HG03139 (cell line): ENCODE measurements around the gene RHEBL1.

Experiments used
- ATAC-seq: cut with Tn5 transposase; IDR thresholded peaks from one replicate; pipeline ENCODE4 v1.9.1; 2021; ENCODE audit not compliant: unreplicated experiment

RHEBL1 gene

DNA sequence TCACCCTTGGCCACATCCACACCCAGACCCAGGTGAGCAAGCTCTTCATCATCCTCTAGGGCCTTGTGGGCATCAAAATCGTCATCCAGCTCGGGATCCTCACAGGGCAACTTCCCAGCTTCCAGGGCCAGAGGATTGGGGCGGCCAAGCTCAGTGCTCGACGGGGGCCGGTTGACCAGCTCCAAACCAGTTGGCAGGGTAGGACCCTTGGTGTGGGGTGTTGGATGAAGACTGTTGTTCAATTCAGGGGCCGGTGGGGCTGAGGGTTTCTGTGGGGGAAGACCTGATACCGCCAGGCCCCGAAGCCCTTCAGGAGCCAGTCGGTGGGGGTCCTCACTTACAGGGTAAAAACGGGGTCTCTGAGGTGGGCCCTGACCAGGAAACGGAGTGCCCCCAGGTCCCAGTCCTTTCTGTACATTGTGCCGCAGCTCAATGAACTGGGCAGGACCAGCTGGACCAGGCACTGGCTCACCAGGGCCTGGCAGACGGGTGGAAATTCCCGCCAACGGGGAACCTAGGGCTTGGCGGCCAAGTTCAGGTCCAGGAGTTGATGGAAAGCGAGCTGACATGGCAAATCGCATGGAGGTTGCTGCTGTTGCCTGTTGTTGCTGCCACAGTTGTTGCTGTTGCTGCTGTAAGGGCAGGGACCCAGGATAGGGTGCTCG, 31.4 kb downstream of the RHEBL1 start:
- ATAC-seq: no peak

DNA sequence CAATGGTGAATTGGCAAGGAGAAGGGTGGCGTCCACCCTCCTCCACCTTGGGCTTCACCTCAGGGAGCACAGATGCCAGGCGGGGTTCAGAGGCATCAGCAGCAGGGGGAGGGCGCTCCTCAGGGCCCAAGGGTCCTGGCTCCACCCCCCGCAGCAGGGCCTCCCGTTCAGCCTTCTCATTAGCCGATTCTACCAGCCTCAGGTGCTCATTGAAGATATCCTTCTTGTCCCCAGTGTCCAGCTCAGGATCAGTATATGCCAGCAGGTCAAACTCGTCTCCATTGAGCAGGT, 31.9 kb downstream of the RHEBL1 start:
- ATAC-seq: no peak

DNA sequence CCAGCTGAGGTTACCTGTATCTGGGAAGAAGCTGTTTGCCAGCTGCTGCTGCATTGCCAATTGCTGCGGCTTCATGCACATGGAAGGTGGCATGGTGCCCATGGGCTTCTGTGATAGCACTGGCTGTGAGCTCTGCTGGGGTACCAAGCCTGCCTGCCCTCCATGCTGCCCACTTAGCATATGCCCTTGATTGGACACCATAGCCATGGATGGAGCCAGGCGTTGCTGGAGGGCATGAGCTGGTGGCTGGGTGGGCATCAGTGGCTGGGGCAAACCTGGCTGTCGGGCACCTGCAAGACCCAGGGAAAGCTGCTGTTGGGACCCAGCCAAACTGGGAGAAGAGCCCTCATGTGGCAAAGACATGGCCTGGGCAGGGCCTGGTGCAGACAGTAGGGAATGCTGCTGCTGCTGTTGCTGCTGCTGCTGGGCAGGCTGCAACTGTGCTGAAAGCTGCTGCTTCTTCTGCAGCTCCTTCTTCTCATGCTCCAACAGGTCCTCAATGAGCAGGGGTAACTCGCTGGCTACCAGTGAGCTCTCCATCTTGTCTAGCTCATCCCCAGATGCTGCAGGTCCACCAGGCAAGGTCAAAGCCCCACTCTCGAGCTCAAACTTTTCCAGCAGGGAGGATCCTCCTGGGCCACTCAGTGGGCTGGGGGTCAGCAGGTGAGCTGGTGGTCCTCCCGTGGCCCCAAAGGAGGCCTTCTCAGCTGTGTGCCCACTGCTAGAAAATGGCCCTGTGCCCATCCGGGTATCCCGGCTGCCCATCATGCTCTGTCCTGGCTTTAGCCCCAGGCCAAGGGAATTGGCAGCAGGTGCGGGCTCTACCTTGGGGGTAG, 32.5 kb downstream of the RHEBL1 start:
- no peak for ATAC-seq

DNA sequence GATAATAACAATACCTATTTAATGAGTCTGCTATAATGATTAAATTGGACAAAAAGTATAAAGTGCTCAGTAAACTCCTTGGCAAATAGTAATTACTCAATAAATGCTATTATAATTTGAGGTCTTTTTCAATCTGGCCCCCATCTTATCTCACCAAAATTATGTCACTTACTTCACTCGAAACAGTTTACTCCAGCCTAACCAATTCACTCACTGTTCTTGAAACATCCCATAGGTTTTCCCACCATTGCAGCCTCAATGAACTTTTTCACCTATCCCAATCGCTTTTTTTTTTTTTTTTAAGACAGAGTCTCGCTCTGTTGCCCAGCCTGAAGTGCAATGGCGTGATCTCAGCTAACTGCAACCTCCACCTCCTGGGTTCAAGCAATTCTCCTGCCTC, 33.8 kb downstream of the RHEBL1 start:
- no peak for ATAC-seq

DNA sequence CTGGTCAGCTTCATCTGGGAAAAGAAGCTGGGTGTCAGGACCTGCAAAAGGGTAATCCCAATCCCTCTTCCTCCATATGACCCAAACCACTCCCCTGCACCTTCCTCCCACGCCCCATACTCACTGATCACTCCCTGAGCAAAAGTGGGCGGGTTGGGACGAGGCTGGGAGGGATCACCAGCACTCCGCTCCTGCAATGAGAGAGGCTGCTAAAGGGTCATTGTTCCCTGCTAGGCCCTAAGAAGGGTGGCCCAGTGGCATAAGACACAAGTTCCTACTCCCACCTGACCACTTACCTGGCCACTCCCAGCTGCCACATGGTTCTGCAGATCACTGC, 35.5 kb downstream of the RHEBL1 start:
- no peak for ATAC-seq

DNA sequence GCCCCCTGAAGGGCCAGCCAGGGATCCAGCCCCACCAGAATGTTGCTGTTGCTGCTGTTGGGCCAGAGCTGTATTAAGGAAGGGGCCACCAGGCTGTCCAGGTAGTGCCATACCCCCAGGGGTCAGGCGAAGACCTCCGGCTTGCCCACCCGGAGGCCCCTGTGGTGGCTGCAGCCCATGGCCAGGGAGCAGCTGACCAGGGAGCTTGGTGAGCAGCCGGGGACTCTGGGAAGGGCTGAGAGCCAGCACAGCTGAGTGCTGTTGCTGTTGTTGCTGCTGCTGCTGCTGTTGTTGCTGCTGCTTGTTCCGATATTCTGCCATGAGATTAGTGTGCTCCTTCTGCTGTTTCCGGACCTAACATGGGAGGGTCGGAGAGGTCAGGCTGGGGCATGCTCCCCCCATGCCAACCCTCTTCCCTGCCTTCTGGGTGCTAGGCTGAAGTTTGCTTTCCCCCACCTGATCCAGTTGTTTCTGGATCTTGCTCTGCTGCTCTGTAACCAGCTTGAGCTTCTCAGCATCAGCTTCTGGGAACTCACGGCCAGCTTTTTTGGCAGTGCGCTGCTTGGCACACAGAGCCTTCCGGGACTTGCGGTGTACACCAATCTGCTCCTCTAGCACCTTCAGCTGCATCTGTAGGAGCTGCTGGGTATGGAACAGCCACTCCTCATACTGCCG, 36.0 kb downstream of the RHEBL1 start:
- ATAC-seq: no peak

DNA sequence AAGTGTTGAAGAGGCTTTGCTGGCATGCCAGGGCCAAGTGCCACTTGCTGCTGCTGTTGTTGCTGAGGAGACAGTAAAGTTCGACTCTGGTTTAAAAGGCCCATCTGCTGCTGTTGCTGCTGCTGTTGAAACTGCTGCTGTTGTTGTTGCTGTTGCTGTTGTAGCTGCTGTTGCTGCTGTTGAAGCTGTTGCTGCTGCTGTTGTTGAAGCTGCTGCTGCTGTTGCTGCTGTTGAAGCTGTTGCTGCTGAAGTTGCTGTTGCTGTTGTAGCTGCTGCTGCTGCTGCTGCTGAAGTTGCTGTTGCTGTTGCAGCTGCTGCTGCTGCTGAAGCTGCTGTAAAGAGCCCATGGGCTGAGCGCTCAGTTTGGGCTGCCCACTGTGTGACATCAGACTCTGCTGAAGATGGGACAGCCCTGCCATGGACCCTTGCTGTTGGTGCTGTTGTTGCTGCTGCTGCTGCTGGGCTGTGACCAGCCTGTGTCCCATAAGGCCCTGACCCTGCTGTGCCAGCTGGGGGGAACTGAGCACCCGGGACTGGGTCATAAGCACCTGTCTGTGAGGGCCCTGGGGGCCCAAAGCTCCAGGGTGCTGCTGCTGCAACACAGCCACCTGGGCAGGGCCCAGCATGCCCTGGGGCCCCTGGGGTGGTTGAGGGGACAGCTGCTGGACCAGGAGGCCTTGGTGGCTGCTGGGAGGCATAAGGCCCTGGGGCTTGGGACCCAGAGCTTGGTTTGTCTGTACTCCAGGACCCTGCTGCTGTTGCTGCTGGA, 36.9 kb downstream of the RHEBL1 start:
- ATAC-seq: no peak

DNA sequence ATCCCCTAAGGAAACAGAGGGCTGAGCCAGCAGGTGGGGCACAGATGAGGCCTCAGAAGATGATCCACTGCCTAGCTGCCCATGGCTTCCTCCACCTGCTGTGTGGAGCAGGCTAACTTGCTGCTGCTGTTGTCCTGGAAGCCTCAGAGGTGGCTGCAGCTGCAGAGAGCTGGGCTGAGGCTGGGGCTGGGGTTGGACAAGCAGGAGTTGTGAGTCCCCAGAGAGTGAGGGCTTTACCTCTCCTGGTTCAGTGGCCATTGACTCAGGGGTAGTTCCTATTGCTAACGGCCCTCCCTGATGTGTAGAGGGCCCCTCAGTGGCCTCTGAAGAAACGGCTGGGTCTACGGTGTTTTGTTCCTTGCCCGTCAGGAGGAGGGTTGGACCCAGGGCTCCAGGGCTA, 37.5 kb downstream of the RHEBL1 start:
- ATAC-seq: no peak

DNA sequence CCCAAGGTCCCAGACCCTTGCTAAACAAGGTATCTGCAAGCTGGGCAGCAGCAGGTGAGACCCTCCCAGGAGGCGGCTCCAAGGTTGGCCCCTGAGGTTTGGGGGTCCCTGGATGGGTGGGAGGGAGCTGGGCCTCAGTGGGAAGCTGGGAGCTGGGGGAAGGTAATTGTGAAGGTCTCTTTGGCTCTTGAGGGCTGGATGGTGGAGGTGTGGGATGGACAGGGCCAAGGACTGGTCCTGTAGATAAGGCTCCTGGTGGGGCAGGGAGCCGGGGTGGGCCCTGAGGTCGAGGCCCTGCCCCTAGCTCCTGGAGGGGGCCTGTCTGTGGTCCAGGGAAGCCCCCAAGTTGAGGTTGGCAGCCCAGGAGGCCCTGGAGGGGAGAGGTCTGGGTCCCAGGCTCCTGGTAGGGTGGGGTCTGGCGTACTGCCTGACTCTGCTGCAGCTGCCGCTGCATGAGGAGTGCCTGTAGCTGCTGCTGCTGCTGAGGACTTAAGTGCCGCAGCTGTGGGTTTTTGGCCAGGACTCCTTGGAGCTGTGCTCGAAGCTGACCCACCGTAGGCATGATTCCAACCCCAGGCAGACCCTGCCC, 38.1 kb downstream of the RHEBL1 start:
- ATAC-seq: no peak

DNA sequence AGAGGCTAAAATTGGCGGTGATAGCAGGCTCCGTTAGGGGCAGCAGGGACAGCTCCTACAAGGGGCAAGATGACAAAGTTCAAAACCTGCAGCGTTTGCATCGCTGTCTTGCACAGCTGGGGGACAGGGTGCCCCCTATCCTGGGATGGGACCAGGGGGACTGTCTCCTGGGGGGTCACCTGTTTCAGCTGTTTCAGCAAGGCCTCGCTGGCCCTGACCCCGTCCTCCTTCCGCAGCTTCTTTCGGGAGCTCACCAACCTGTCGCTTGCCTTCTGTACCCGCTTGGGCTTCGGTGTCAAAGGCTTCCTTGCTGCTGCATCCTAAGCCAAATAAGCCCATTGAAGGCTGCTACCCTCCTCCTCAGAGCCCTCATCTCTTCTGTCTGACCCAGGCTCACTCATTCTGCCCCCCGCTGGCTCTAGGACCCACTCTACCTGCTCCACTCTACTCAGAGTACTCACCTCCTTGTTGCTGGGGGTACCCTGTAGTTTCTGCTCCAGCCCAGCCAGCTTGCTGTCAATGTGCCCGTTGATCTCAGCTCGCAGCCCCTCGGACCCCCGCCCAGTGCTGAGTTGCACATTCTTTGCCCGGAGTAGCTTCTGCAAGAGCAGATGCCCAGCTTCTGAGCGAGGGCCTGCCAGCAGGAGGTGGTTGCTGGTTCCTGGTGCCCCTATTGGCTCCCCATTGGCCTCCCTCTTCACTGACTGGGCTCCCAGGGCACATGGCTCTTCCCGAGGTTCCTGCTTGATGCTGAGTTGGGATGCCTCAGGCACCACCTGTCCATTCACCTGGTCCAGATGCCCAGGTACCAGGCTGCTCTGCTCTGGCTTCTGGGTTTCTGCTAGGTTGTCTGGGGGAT, 38.8 kb downstream of the RHEBL1 start:
- ATAC-seq: no peak

DNA sequence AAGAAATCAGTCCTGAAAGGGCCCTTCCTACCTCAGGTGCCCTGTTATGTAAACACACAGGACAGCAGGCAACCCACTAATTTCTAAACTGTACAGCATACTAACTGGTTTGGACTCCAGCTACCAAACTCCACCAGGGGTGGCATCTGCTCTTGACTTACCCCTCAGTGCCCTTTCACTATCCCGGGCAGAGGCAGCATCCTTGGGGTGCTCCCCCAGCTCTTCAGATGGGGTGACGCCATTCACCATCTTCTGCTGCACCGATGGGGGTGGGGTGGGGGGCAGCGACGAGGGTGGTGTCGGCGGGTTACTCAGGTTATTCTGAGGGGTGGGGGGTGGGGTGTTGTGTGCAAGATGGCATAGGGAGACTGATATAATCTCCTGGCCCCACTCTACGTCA, 39.7 kb downstream of the RHEBL1 start:
- no peak for ATAC-seq

DNA sequence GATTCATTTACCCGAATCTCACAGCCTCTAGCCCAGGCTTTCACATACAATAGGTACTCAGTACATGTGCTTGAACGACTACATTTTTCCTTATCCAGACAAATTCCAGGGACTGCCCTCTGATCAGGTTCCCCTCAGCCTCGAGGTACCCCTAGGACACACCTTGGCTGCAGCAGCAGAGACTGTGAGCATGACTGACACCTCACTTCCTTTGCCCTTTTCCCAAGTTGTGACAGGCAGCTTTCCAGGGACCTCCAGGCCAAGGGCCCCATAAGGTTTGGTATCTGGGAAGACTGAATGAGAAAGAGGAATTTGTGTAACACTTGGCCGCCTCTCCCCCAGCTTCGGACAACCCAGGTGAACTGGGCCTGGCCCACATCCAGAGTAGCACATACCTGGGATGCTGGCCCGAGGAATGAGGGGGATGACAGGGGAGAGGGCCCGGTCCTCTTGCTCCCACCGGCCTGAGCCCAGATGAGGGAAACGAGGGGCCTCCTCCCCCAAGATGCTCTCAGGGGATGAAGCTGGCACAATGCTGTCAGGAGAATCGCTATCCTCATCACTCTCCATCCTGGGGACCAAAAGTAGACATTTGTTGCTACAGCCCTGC, 41.0 kb downstream of the RHEBL1 start:
- no peak for ATAC-seq

DNA sequence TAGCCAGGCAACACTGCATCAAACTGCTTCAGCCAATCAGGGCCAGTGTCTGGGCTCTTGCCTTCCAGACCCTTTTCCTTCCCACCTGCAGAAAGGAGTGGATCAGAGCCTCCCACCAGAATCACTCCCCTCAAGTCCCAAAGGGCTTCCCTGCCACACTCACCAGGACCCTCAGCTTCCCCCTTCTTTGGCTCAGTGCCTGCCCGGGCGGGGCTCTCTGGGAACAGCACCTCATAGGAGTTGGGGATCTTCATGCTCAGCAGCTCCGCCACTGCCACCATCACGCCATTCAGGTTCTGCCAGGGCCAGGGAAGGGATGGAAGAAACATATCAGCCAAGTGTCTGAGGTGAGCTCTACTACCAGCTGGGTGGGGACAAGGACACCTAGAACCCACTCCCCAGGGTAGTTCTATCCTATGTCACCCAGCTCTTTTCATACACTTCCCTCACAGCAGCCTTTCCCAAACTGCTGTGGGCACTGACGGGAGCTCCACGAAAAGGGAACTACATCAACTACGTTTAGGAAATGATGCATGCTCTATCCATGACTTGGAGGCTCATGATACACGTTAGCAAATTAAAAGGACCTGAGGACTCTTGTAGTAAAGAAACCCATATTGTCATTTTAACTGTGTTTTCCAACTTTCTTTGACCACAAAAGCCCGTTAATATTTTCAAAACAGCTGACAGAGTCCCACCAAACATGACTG, 41.8 kb downstream of the RHEBL1 start:
- ATAC-seq: no peak

DNA sequence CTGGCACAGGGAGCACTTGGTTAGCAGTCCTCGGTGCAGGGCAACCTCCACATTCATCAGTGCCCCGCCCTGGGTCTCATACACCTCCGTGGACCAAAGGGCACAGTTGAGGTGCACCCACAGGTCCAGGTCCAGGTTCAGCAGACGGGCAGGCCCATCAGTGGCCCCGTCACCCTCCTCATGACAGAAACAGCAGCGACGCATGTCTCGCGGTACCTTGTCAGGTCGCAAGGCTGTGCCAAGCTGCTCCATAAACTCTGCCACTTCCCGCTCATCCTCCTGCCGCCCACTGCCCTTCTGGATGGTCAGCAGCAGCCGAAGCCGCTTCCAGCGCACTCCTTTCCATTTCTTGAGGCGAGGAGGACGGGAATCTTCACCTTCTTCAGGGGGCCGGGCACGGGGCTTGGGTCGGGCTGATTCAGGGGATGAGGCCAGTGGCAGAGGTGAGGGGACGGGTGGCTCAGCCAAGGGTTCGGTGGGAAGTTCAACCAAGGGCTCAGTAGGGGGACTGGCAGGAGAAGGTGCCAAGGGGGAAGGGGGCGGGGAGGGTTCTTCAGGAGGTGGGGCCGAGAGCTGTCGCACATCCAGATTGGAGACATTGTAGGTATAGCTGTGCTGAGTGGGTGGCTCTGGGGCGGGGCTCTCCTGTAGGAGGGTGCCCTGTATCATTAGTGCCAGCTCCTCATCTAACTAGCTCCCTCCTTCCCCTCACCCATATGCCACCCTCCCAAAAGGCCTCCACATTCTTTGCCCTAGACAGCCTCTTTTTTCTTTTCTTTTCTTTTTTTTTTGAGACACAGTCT, 42.9 kb downstream of the RHEBL1 start:
- no peak for ATAC-seq

DNA sequence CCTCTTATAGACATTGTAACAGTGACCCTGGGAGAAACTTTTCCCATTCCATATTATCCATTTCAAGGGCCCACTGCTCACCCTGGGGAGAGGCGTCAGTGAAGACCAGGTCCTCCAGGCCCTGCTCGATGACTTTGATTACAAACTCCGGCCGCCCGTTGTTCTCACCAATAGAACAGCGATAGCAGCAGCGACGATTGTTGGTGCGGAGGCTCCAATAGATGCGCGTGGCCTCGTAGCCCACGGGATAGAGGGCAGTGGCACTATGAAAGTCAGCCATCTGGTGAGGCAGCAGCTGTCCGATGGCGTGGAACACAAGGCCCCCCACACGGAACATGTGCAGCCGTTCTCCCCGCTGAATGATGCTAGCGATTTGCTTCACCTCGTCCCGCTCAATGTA, 43.7 kb downstream of the RHEBL1 start:
- ATAC-seq: no peak

DNA sequence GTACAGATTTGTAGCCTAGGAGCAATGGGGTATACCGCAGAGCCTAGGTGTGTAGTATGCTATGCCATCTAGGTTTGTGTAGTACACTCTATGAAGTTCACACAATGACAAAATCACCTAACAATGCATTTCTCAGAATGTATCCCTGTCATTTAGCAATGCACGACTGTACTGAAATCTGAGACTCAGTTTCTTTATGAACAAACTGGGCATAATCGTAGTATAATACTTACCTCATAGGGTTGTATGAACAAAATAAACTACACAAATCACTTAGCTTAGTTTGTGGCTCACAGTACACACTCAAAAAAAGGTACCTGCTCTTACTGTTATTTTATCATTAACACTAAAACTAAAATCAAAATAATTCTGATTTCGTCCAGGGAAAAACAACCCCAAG, 44.3 kb downstream of the RHEBL1 start:
- no peak for ATAC-seq

DNA sequence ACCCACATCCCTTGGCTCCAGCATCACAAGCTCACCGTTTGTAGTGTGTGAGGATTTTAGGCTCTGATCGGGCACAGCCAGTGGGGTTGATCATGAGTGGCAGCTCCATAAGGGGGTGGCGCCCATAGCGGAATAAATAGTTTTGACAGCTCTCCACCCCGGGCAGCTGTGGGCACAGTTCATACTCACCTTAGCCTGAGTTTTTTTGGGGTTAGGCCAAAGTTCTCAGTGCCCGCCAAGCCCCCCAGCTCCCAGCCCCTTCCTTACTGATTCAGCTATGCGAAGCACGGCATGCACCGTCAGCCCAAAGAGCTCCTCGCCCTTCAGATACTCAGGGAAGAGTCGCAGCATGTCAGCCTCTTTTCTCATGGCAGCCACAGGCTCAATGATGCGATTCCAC, 45.2 kb downstream of the RHEBL1 start:
- ATAC-seq: no peak

DNA sequence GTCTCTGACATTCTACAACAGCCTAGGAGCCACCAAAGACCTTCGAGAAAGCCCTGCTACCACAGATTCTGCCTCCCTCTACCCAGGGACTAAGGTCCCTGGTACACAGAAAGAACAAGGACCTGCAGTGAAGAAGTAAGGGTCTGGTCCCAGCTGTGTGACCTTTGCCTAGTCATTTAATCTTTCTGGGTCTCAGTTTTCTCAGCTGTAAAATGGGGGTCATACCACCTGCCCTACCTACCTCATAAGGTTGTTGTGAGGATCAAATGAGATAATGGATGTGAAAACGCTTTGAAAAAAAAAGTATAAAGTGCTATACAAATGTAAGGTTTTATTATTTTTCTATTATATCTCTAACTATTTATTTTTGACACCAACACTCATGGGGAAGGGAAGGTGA, 46.0 kb downstream of the RHEBL1 start:
- ATAC-seq: no peak
